Karpas-422 (cell line): ENCODE results near the gene LYRM1. TPM values are rescaled to one million over a fixed set of nuclear protein-coding genes. Genes with fewer than 3 reads are reported as not detected.

ENCODE experiments used
- DNase-seq: peaks from one replicate; pipeline ENCODE4 v3.0.0-alpha.2; 2015
- H2AFZ ChIP-seq: fragments of 200-600 bp; sonication (generic); 2 replicates; pipeline ENCODE4 v1.6.1; 2014; ENCODE audit warnings: antibody characterized with exemption, low read length, mixed read lengths
- H3K27ac ChIP-seq: fragments of 200-600 bp; sonication (generic); 2 replicates; pipeline ENCODE4 v1.5.1; 2014; ENCODE audit warnings: mild to moderate bottlenecking, low read length, moderate library complexity
- H3K27me3 ChIP-seq: fragments of 200-600 bp; sonication (generic); 2 replicates; pipeline ENCODE4 v1.6.1; 2014; ENCODE audit warnings: low read length, mixed read lengths
- H3K36me3 ChIP-seq: fragments of 200-600 bp; sonication (generic); 2 replicates; pipeline ENCODE4 v1.6.1; 2014; ENCODE audit warnings: low read length, mixed read lengths; ENCODE audit not compliant: insufficient read depth
- H3K4me1 ChIP-seq: fragments of 200-600 bp; sonication (generic); 2 replicates; pipeline ENCODE4 v1.6.1; 2014; ENCODE audit warnings: mild to moderate bottlenecking, low read length, mixed read lengths
- H3K4me2 ChIP-seq: fragments of 200-600 bp; sonication (generic); 2 replicates; pipeline ENCODE4 v1.6.1; 2014; ENCODE audit warnings: low read length, low read depth, mild to moderate bottlenecking; ENCODE audit not compliant: poor library complexity, severe bottlenecking
- H3K4me3 ChIP-seq: fragments of 200-600 bp; sonication (generic); 2 replicates; pipeline ENCODE4 v1.5.1; 2014; ENCODE audit warnings: mild to moderate bottlenecking, antibody characterized with exemption, low read length, mixed read lengths
- H3K79me2 ChIP-seq: fragments of 200-600 bp; sonication (generic); 2 replicates; pipeline ENCODE4 v1.6.1; 2014; ENCODE audit warnings: mild to moderate bottlenecking, low read length, mixed read lengths
- H3K9ac ChIP-seq: fragments of 200-600 bp; sonication (generic); 2 replicates; pipeline ENCODE4 v1.6.0; 2014; ENCODE audit warnings: low read length
- H3K9me2 ChIP-seq: fragments of 200-600 bp; sonication (generic), shearing (Covaris generic); replicated peaks from 2 replicates; pipeline ENCODE4 v1.6.0; 2014; ENCODE audit warnings: mild to moderate bottlenecking, low read length, moderate library complexity; ENCODE audit not compliant: insufficient read depth
- H3K9me3 ChIP-seq: fragments of 300-700, 200-600 bp; sonication (generic); 2 replicates; pipeline ENCODE4 v1.6.1; 2014; ENCODE audit warnings: low read length, mixed read lengths
- H4K20me1 ChIP-seq: fragments of 200-600 bp; sonication (generic); 2 replicates; pipeline ENCODE4 v1.6.1; 2014; ENCODE audit warnings: mild to moderate bottlenecking, antibody characterized with exemption, low read length, low read depth; ENCODE audit not compliant: insufficient read depth
- total RNA-seq: library from RNA; depleted of rRNA; stranded (reverse); fragments of >200 nt; shearing (Covaris generic); gene quantifications from 2 replicates; pipeline ENCODE4 v1.2.3, GENCODE V29; 2014; ENCODE audit warnings: low replicate concordance

LYRM1 gene
- total RNA-seq, 1 experiment from 2014 or later: 43.2 TPM

GRCh38 chr16:20949660-20950059 lies 49.1 kb downstream of the LYRM1 start:
- H3K79me2 ChIP-seq: no peaks in the 10 kb centered on the region
- no peaks in the 10 kb centered on the region for H3K36me3 ChIP-seq
- H3K27ac ChIP-seq: no peak overlapping the region
- no peak overlapping the region for H2AFZ ChIP-seq
- H4K20me1 ChIP-seq: no peaks in the 10 kb centered on the region
- no peaks in the 10 kb centered on the region for H3K9me2 ChIP-seq
- no peak overlapping the region for H3K9ac ChIP-seq
- no peak for DNase-seq
- H3K4me1 ChIP-seq: no peaks in the 10 kb centered on the region; the same call in 1 of the 2 replicates
- no peak overlapping the region for H3K4me3 ChIP-seq
- H3K9me3 ChIP-seq: no peaks in the 10 kb centered on the region
- H3K4me2 ChIP-seq: no peak overlapping the region
- no peaks in the 10 kb centered on the region for H3K27me3 ChIP-seq

- no peaks in the 10 kb centered on the region for H3K9me3 ChIP-seq
- H4K20me1 ChIP-seq: no peaks in the 10 kb centered on the region
- H3K36me3 ChIP-seq: no peaks in the 10 kb centered on the region
- no peaks in the 10 kb centered on the region for H3K79me2 ChIP-seq
- no peak overlapping the region for H3K4me3 ChIP-seq
- no peaks in the 10 kb centered on the region for H3K4me1 ChIP-seq
- no peak overlapping the region for H3K27ac ChIP-seq
- no peak overlapping the region for H3K4me2 ChIP-seq
- H3K9ac ChIP-seq: no peak overlapping the region
- H2AFZ ChIP-seq: no peak overlapping the region
- DNase-seq: no peak
- no peaks in the 10 kb centered on the region for H3K9me2 ChIP-seq
- no peaks in the 10 kb centered on the region for H3K27me3 ChIP-seq
These were observed 49.7 kb downstream of the LYRM1 start for GRCh38 chr16:20950294-20950693.

- no peaks in the 10 kb centered on the region for H3K9me3 ChIP-seq
- H4K20me1 ChIP-seq: no peaks in the 10 kb centered on the region
- no peak overlapping the region for H3K4me3 ChIP-seq
- H3K27ac ChIP-seq: no peak overlapping the region
- H3K4me2 ChIP-seq: no peak overlapping the region
- no peaks in the 10 kb centered on the region for H3K27me3 ChIP-seq
- no peaks in the 10 kb centered on the region for H3K36me3 ChIP-seq
- no peak for DNase-seq
- no peaks in the 10 kb centered on the region for H3K79me2 ChIP-seq
- no peaks in the 10 kb centered on the region for H3K9me2 ChIP-seq
- no peaks in the 10 kb centered on the region for H3K4me1 ChIP-seq
- no peak overlapping the region for H2AFZ ChIP-seq
- H3K9ac ChIP-seq: no peak overlapping the region
These were observed 51.8 kb downstream of the LYRM1 start for GRCh38 chr16:20952139-20952920.

- Histone ChIP-seq H3K27me3 (no peaks in the 10 kb centered on the region), H3K4me2 (no peak overlapping the region), H4K20me1 (no peaks in the 10 kb centered on the region), H3K4me1 (no peaks in the 10 kb centered on the region), H3K4me3 (no peak overlapping the region), H3K36me3 (no peaks in the 10 kb centered on the region), H3K79me2 (no peaks in the 10 kb centered on the region), H3K27ac (no peak overlapping the region), H3K9me3 (no peaks in the 10 kb centered on the region), H3K9me2 (no peaks in the 10 kb centered on the region), H3K9ac (no peak overlapping the region), H2AFZ (no peak overlapping the region)
- DNase-seq: no peak
These were observed 54.0 kb downstream of the LYRM1 start for GRCh38 chr16:20954574-20954973.

- Histone ChIP-seq H3K4me3 (no peak overlapping the region), H3K9ac (no peak overlapping the region), H3K9me3 (no peaks in the 10 kb centered on the region), H3K9me2 (no peaks in the 10 kb centered on the region), H3K4me1 (no peaks in the 10 kb centered on the region), H2AFZ (no peak overlapping the region), H3K27me3 (no peaks in the 10 kb centered on the region), H3K4me2 (no peak overlapping the region), H3K79me2 (no peaks in the 10 kb centered on the region), H3K36me3 (no peaks in the 10 kb centered on the region), H3K27ac (no peak overlapping the region), H4K20me1 (no peaks in the 10 kb centered on the region)
- no peak for DNase-seq
These were observed 55.7 kb downstream of the LYRM1 start for GRCh38 chr16:20956319-20956718.

GRCh38 chr16:20957153-20957552 lies 56.6 kb downstream of the LYRM1 start:
- Histone ChIP-seq H3K9me2 (no peaks in the 10 kb centered on the region), H3K4me2 (no peak overlapping the region), H3K36me3 (no peaks in the 10 kb centered on the region), H4K20me1 (no peaks in the 10 kb centered on the region), H3K79me2 (no peaks in the 10 kb centered on the region), H3K9me3 (no peaks in the 10 kb centered on the region), H3K27me3 (no peaks in the 10 kb centered on the region), H3K4me1 (no peaks in the 10 kb centered on the region), H3K27ac (no peak overlapping the region), H3K9ac (no peak overlapping the region), H2AFZ (no peak overlapping the region), H3K4me3 (no peak overlapping the region)
- DNase-seq: no peak

- no peak overlapping the region for H3K27ac ChIP-seq
These were observed 60.3 kb downstream of the LYRM1 start for GRCh38 chr16:20960899-20961298.

GRCh38 chr16:20968765-20969164 lies 68.2 kb downstream of the LYRM1 start:
- no peak for DNase-seq
- Histone ChIP-seq H3K4me3 (no peak overlapping the region), H3K27me3 (no peaks in the 10 kb centered on the region), H4K20me1 (no peaks in the 10 kb centered on the region), H3K4me2 (no peak overlapping the region), H3K27ac (no peak overlapping the region), H3K9ac (no peak overlapping the region), H2AFZ (no peak overlapping the region), H3K9me2 (no peaks in the 10 kb centered on the region), H3K79me2 (no peaks in the 10 kb centered on the region), H3K36me3 (no peaks in the 10 kb centered on the region), H3K4me1 (no peaks in the 10 kb centered on the region), H3K9me3 (no peaks in the 10 kb centered on the region)

More at GRCh38 chr16:20960899-20961298, 60.3 kb downstream of the LYRM1 start:
- H3K27me3 ChIP-seq: no peaks in the 10 kb centered on the region
- H3K9me2 ChIP-seq: no peaks in the 10 kb centered on the region
- H4K20me1 ChIP-seq: no peaks in the 10 kb centered on the region
- no peaks in the 10 kb centered on the region for H3K79me2 ChIP-seq
- DNase-seq: no peak
- H3K36me3 ChIP-seq: no peaks in the 10 kb centered on the region
- no peaks in the 10 kb centered on the region for H3K4me1 ChIP-seq
- H2AFZ ChIP-seq: no peak overlapping the region
- no peak overlapping the region for H3K4me3 ChIP-seq
- no peak overlapping the region for H3K9ac ChIP-seq
- no peak overlapping the region for H3K4me2 ChIP-seq
- H3K9me3 ChIP-seq: no peaks in the 10 kb centered on the region
